ENCODE results near the gene HOXD4. TPM values are rescaled to one million over a fixed set of nuclear protein-coding genes. Genes with fewer than 3 reads are reported as not detected.

HOXD4 gene
- total RNA-seq, 1 experiment from 2014 or later, result 1.2 TPM

GRCh38 chr2:176147210-176147799 is 4.0 kb upstream of the HOXD4 start:
- Mint-ChIP-seq H3K27me3 (ENCODE audit: insufficient read depth, unreplicated experiment) (peaks cover 8% of the 10 kb centered on the region), H3K27ac (ENCODE audit: unreplicated experiment) (no peak overlapping the region), H3K9me3 (ENCODE audit: unreplicated experiment) (no peaks in the 10 kb centered on the region), H3K4me1 (ENCODE audit: low read depth, unreplicated experiment) (no peaks in the 10 kb centered on the region), H3K36me3 (ENCODE audit: insufficient read depth, unreplicated experiment) (no peaks in the 10 kb centered on the region), H3K4me3 (ENCODE audit: unreplicated experiment) (no peak overlapping the region)
- Histone ChIP-seq H3K4me3 (ENCODE audit: low read depth, low read length) (no peak overlapping the region), H3K4me1 (no peaks in the 10 kb centered on the region), H3K9me3 (no peaks in the 10 kb centered on the region), H3K27me3 (replicated peaks; ENCODE audit: control insufficient read depth, insufficient read depth, low read length) (0 out of 2 replicates have a peak, but pooled peaks cover 1% of the 10 kb centered on the region), H3K36me3 (ENCODE audit: control insufficient read depth, insufficient read depth, low read length) (no peaks in the 10 kb centered on the region)
- TF ChIP-seq CTCF (IDR thresholded peaks at IDR 0.05; ENCODE audit: insufficient read depth in 1 of 2, low read depth in 1 of 2, low read length in 1 of 2, severe bottlenecking in 1 of 2, unreplicated experiment in 1 of 2), result no peak
- DNase-seq, result no peak
- intact Hi-C loops (cut with micrococcal nuclease; ENCODE audit: unreplicated experiment), result no loop called here
- CTCF ChIA-PET, result no interaction called here
- no TSS peak for BruUV-seq (replicated peaks)
- POLR2A ChIA-PET, result no interaction called here

DNA sequence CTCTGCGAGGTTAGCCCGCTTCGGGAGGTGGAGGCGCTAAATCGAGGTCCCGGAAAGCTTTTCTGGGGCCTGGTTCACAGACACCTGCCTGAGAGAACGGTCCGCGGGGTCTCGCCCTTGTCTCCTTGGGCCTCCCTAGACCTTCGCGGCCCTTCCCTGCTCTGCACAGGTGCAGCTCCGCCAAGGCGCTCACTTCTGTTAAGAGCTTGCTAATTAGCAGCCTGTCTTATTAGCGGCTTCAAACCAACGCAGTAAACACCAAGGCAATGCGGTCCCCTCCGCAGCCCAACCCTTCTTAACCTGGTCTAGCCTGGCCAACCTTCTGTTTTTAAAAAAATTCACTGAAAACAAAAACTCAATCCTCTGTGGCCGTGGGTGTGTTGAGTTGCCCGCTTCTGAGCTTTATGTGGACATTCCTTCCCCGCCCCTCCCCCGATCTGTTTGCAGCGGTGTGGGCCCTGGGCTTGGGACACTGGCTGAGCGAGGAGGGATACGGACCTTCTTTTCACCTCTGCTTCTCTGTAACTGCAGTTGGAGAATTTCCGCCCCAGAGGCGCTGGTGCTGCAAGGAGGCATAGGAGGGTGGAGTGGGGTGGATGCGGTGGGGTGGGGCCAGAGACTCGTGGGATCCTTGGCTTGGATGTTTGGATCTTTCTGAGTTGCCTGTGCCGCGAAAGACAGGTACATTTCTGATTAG is 3.4 kb upstream of the HOXD4 start:
- no peak overlapping the region for H3K4me3 Mint-ChIP-seq (ENCODE audit: unreplicated experiment)
- no peak for TF ChIP-seq CTCF (IDR thresholded peaks at IDR 0.05; ENCODE audit: insufficient read depth in 1 of 2, low read depth in 1 of 2, low read length in 1 of 2, severe bottlenecking in 1 of 2, unreplicated experiment in 1 of 2)
- Histone ChIP-seq H3K4me1 (no peaks in the 10 kb centered on the region), H3K36me3 (ENCODE audit: control insufficient read depth, insufficient read depth, low read length) (no peaks in the 10 kb centered on the region), H3K27me3 (replicated peaks; ENCODE audit: control insufficient read depth, insufficient read depth, low read length) (0 out of 2 replicates have a peak, but pooled peaks cover 1% of the 10 kb centered on the region), H3K9me3 (no peaks in the 10 kb centered on the region), H3K4me3 (ENCODE audit: low read depth, low read length) (no peak overlapping the region)
- H3K27me3 Mint-ChIP-seq (ENCODE audit: insufficient read depth, unreplicated experiment), result peaks cover 8% of the 10 kb centered on the region
- ChIA-PET CTCF (no interaction called here), POLR2A (no interaction called here)
- DNase-seq, result peak in 1 of 2 experiments; percentile 33
- H3K36me3 Mint-ChIP-seq (ENCODE audit: insufficient read depth, unreplicated experiment), result no peaks in the 10 kb centered on the region
- intact Hi-C loops (cut with micrococcal nuclease; ENCODE audit: unreplicated experiment), result no loop called here
- no peaks in the 10 kb centered on the region for H3K4me1 Mint-ChIP-seq (ENCODE audit: low read depth, unreplicated experiment)
- no TSS peak for BruUV-seq (replicated peaks)
- H3K9me3 Mint-ChIP-seq (ENCODE audit: unreplicated experiment), result no peaks in the 10 kb centered on the region
- no peak overlapping the region for H3K27ac Mint-ChIP-seq (ENCODE audit: unreplicated experiment)

DNA sequence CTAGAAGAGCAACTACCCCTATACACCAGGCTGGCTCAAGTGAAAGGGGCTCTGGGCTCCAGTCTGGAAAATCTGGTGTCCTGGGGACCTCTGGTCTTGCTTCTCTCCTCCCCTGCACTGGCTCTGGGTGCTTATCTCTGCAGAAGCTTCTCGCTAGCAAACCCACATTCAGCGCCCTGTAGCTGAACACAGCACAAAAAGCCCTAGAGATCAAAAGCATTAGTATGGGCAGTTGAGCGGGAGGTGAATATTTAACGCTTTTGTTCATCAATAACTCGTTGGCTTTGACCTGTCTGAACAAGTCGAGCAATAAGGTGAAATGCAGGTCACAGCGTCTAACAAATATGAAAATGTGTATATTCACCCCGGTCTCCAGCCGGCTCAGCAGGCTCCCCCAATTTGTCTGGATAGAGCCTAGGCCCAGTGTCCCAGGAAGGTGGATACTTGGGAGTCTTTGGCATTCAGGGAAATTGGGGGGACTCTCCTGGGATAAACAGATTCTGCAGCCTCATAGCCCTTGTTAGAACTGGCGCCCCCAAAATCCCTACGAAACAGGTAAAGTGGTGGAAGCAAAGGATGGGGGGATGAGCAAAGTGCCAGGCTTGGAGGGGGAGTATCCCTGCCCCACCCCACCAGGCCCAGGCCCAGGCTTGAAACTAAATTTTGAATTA is 2.5 kb upstream of the HOXD4 start:
- Mint-ChIP-seq H3K27ac (ENCODE audit: unreplicated experiment) (no peak overlapping the region), H3K4me3 (ENCODE audit: unreplicated experiment) (no peak overlapping the region), H3K9me3 (ENCODE audit: unreplicated experiment) (no peaks in the 10 kb centered on the region), H3K27me3 (ENCODE audit: insufficient read depth, unreplicated experiment) (peaks cover 8% of the 10 kb centered on the region), H3K4me1 (ENCODE audit: low read depth, unreplicated experiment) (no peaks in the 10 kb centered on the region), H3K36me3 (ENCODE audit: insufficient read depth, unreplicated experiment) (no peaks in the 10 kb centered on the region)
- no peaks in the 10 kb centered on the region for H3K4me1 ChIP-seq
- ChIA-PET POLR2A (no interaction called here), CTCF (no interaction called here)
- DNase-seq, result peak in 1 of 2 experiments; percentile 15
- no peak for TF ChIP-seq CTCF (IDR thresholded peaks at IDR 0.05; ENCODE audit: insufficient read depth in 1 of 2, low read depth in 1 of 2, low read length in 1 of 2, severe bottlenecking in 1 of 2, unreplicated experiment in 1 of 2)
- 0 out of 2 replicates have a peak, but pooled peaks cover 1% of the 10 kb centered on the region for H3K27me3 ChIP-seq (replicated peaks; ENCODE audit: control insufficient read depth, insufficient read depth, low read length)
- H3K4me3 ChIP-seq (ENCODE audit: low read depth, low read length), result no peak overlapping the region
- no peaks in the 10 kb centered on the region for H3K9me3 ChIP-seq
- no TSS peak for BruUV-seq (replicated peaks)
- no peaks in the 10 kb centered on the region for H3K36me3 ChIP-seq (ENCODE audit: control insufficient read depth, insufficient read depth, low read length)
- intact Hi-C loops (cut with micrococcal nuclease; ENCODE audit: unreplicated experiment), result no loop called here
